ENCODE results near the gene POLL.
"Not testable (repeated sequence)": the region's sequence is repeated elsewhere in the genome, so short reads cannot be mapped to it uniquely, and the experiment has no call there.

Gene POLL

GRCh38 chr10:101587725-101588653, at the start of gene POLL, which contains the start of gene DPCD:
POLL (minus strand) TSS chr10:101588257; CDS start chr10:101587360, 897 bp downstream.
DPCD (plus strand) TSS chr10:101588321; CDS start chr10:101588337, 16 bp downstream.
- peaks cover under 1% of the 10 kb centered on the region for H3K36me3 ChIP-seq (replicated peaks)
- TF ChIP-seq CTCF (IDR thresholded peaks at IDR 0.05; ENCODE audit: low read depth, low read length, missing control alignments), result no peak
- in situ Hi-C loops (cut with HindIII; ENCODE audit: low pct_ligation_motif_present, low sequenced_read_pairs), result no loop called here
- DNase-seq, result peak; percentile 95
- peak within 1 kb of the TSS; percentile 98 for H3K4me3 ChIP-seq (ENCODE audit: low read depth, low read length)
- H3K27me3 ChIP-seq (replicated peaks), result no peaks in the 10 kb centered on the region
- H3K27ac ChIP-seq, result peak within 1 kb of the TSS; percentile 63

GRCh38 chr10:101633510-101633909, 45.5 kb upstream of the POLL start:
- H3K27me3 ChIP-seq (replicated peaks); DNase-seq; H3K36me3 ChIP-seq (replicated peaks); H3K27ac ChIP-seq; H3K4me3 ChIP-seq (ENCODE audit: low read depth, low read length); in situ Hi-C loops (cut with HindIII; ENCODE audit: low pct_ligation_motif_present, low sequenced_read_pairs): not testable (repeated sequence)

GRCh38 chr10:101631821-101632475, 43.9 kb upstream of the POLL start:
- DNase-seq, result no peak
- TF ChIP-seq CTCF (IDR thresholded peaks at IDR 0.05; ENCODE audit: low read depth, low read length, missing control alignments), result no peak
- in situ Hi-C loops (cut with HindIII; ENCODE audit: low pct_ligation_motif_present, low sequenced_read_pairs), result no loop called here

GRCh38 chr10:101630633-101630920, 42.5 kb upstream of the POLL start:
- H3K4me3 ChIP-seq (ENCODE audit: low read depth, low read length), result no peak overlapping the region
- TF ChIP-seq CTCF (IDR thresholded peaks at IDR 0.05; ENCODE audit: low read depth, low read length, missing control alignments), result no peak
- H3K27me3 ChIP-seq (replicated peaks), result no peaks in the 10 kb centered on the region
- DNase-seq, result no peak
- no peaks in the 10 kb centered on the region for H3K36me3 ChIP-seq (replicated peaks)
- in situ Hi-C loops (cut with HindIII; ENCODE audit: low pct_ligation_motif_present, low sequenced_read_pairs), result no loop called here
- H3K27ac ChIP-seq, result no peak overlapping the region

More at GRCh38 chr10:101631821-101632475, 43.9 kb upstream of the POLL start:
- no peaks in the 10 kb centered on the region for H3K27me3 ChIP-seq (replicated peaks)
- no peak overlapping the region for H3K27ac ChIP-seq
- H3K4me3 ChIP-seq (ENCODE audit: low read depth, low read length), result no peak overlapping the region
- no peaks in the 10 kb centered on the region for H3K36me3 ChIP-seq (replicated peaks)

- no peak for DNase-seq
- no peak overlapping the region for H3K27ac ChIP-seq
- TF ChIP-seq CTCF (IDR thresholded peaks at IDR 0.05; ENCODE audit: low read depth, low read length, missing control alignments), result no peak
- no peaks in the 10 kb centered on the region for H3K27me3 ChIP-seq (replicated peaks)
- no peak overlapping the region for H3K4me3 ChIP-seq (ENCODE audit: low read depth, low read length)
- no peaks in the 10 kb centered on the region for H3K36me3 ChIP-seq (replicated peaks)
- in situ Hi-C loops (cut with HindIII; ENCODE audit: low pct_ligation_motif_present, low sequenced_read_pairs), result no loop called here
Measured at GRCh38 chr10:101629837-101630632, 42.0 kb upstream of the POLL start.
